ENCODE data around the gene NSG1. TPM values are rescaled to one million over a fixed set of nuclear protein-coding genes. Genes with fewer than 3 reads are reported as not detected.
"Not testable (repeated sequence)": the region's sequence is repeated elsewhere in the genome, so short reads cannot be mapped to it uniquely, and the experiment has no call there.

Gene NSG1
- total RNA-seq, 1 experiment from 2014 or later = not detected

DNA sequence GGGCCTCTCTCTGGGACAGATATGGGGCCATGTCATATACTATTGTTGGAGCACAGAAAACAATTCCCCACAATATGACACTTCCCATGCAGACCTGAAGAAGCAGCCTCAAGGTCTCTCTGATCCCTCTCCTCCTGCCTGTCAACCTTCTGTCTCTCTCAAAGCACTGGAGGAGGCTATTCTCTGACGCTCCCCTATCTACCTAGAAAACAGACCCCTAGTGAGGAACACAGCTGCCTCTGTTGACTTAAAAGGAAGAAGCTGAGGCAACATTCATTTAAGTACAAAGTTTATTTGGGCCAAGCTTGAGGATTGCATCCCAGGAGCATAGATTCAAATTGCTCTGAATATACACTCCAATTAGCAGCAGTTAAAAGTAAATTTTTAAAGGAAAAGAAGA is 39.3 kb upstream of the NSG1 start:
- intact Hi-C loops (cut with micrococcal nuclease; ENCODE audit: unreplicated experiment) = no loop called here
- ChIA-PET POLR2A (ENCODE audit: unreplicated experiment) (no interaction called here), CTCF (no interaction called here)
- TF ChIP-seq EZH2 (IDR thresholded peaks at IDR 0.05; ENCODE audit: low read depth) = no peak
- TF ChIP-seq CTCF (conservative IDR thresholded peaks at IDR 0.05) = no peak
- H3K4me2 ChIP-seq = no peak overlapping the region
- no peak overlapping the region for H3K27ac ChIP-seq
- no peaks in the 10 kb centered on the region for H3K79me2 ChIP-seq (ENCODE audit: low read depth)
- DNase-seq = no peak
- H3K27me3 ChIP-seq (ENCODE audit: insufficient read depth, low read depth) = peaks cover 50% of the 10 kb centered on the region
- H3K4me3 ChIP-seq = no peak overlapping the region
- no peaks in the 10 kb centered on the region for H3F3A ChIP-seq (ENCODE audit: insufficient read depth, low read depth)
- no peaks in the 10 kb centered on the region for H3K9me2 ChIP-seq (ENCODE audit: insufficient read depth)
- BruUV-seq (replicated peaks) = no TSS peak
- no peaks in the 10 kb centered on the region for H3K9me3 ChIP-seq (ENCODE audit: insufficient read depth, low read depth)
- H4K20me1 ChIP-seq (ENCODE audit: insufficient read depth) = no peaks in the 10 kb centered on the region
- H2AFZ ChIP-seq = no peak overlapping the region
- no peaks in the 10 kb centered on the region for H3K36me3 ChIP-seq (ENCODE audit: low read depth)
- H3K4me1 ChIP-seq (replicated peaks; ENCODE audit: insufficient read depth) = no peaks in the 10 kb centered on the region

DNA sequence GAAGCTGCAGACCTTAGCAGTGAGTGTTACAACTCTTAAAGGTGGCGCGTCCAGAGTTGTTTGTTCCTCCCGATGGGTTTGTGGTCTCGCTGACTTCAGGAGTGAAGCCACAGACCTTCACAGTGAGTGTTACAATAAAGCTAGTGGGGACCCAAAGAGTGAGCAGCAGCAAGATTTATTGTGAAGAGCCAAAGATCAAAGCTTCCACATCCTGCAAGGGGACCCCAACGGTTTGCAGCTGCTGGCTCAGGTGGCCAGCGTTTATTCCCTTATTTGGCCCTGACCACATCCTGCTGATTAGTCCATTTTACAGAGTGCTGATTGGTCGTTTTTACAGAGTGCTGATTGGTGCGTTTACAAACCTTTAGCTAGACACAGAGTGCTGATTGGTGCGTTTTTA is 38.3 kb upstream of the NSG1 start:
- H3K36me3 ChIP-seq (ENCODE audit: low read depth); H3K4me3 ChIP-seq; H3K79me2 ChIP-seq (ENCODE audit: low read depth); BruUV-seq (replicated peaks); H3F3A ChIP-seq (ENCODE audit: insufficient read depth, low read depth); H3K4me2 ChIP-seq; POLR2A ChIA-PET (ENCODE audit: unreplicated experiment); H3K9me3 ChIP-seq (ENCODE audit: insufficient read depth, low read depth); H3K27ac ChIP-seq; H3K9me2 ChIP-seq (ENCODE audit: insufficient read depth); intact Hi-C loops (cut with micrococcal nuclease; ENCODE audit: unreplicated experiment); CTCF ChIA-PET; DNase-seq; H2AFZ ChIP-seq; H4K20me1 ChIP-seq (ENCODE audit: insufficient read depth); H3K4me1 ChIP-seq (replicated peaks; ENCODE audit: insufficient read depth): not testable (repeated sequence)
- H3K27me3 ChIP-seq (ENCODE audit: insufficient read depth, low read depth) = peaks cover 55% of the 10 kb centered on the region

DNA sequence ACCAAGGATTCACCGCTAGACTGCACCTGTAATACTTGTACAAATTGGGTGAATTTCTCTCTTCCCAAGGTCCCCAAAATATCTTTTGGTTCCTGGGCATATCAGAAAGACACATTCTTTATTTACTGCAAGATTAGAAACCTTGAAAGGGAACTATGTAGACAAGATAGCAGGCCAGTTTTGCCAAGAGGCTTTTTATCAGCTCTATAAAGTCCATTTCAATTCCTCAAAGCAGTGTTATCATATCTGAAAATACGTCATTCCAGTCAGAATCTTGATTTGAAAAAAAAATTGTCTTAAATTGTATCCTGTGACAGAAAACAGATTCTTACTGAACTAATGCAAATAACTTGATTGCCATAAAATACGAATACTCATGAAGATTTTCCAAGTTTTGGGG is 37.0 kb upstream of the NSG1 start:
- TF ChIP-seq CTCF (conservative IDR thresholded peaks at IDR 0.05) (no peak), EZH2 (IDR thresholded peaks at IDR 0.05; ENCODE audit: low read depth) (no peak)

DNA sequence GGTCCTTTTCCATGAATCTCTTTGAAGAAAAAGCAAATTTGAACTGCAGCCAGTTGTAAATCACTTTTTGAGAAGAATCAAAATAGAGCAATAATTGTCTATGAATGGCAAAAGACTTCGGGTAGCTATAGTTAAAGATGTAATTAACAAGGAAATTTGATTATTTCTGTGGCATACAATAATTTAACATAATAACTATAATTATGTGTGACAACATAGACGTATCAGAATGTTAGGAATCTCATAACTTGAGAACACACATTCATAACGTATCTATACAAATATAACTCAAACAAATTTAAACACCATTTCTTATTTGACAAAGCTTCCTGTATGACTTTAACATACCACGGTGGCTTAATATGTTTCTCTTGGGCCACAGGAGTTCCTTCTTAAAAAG is 36.0 kb upstream of the NSG1 start:
- BruUV-seq (replicated peaks) = no TSS peak
- H3K4me1 ChIP-seq (replicated peaks; ENCODE audit: insufficient read depth) = no peaks in the 10 kb centered on the region
- H3K27me3 ChIP-seq (ENCODE audit: insufficient read depth, low read depth) = peaks cover 59% of the 10 kb centered on the region
- no peaks in the 10 kb centered on the region for H3K9me3 ChIP-seq (ENCODE audit: insufficient read depth, low read depth)
- H4K20me1 ChIP-seq (ENCODE audit: insufficient read depth) = no peaks in the 10 kb centered on the region
- POLR2A ChIA-PET (ENCODE audit: unreplicated experiment) = interaction anchor here (0.7 kb wide), 1 partner anchor 1387 kb away, joined by 4 read pairs; the partner anchor contains the start of gene GRK4
- no peak overlapping the region for H3K4me3 ChIP-seq
- no peaks in the 10 kb centered on the region for H3K9me2 ChIP-seq (ENCODE audit: insufficient read depth)
- H2AFZ ChIP-seq = no peak overlapping the region
- no peak overlapping the region for H3K27ac ChIP-seq
- CTCF ChIA-PET = no interaction called here
- TF ChIP-seq EZH2 (IDR thresholded peaks at IDR 0.05; ENCODE audit: low read depth) (no peak), CTCF (conservative IDR thresholded peaks at IDR 0.05) (no peak)
- no peaks in the 10 kb centered on the region for H3K36me3 ChIP-seq (ENCODE audit: low read depth)
- no peak for DNase-seq
- H3K79me2 ChIP-seq (ENCODE audit: low read depth) = no peaks in the 10 kb centered on the region
- H3K4me2 ChIP-seq = no peak overlapping the region
- H3F3A ChIP-seq (ENCODE audit: insufficient read depth, low read depth) = no peaks in the 10 kb centered on the region
- intact Hi-C loops (cut with micrococcal nuclease; ENCODE audit: unreplicated experiment) = no loop called here

More for the DNA sequence above, 37.0 kb upstream of the NSG1 start:
- Histone ChIP-seq H3K4me2 (no peak overlapping the region), H3K9me2 (ENCODE audit: insufficient read depth) (no peaks in the 10 kb centered on the region), H3K36me3 (ENCODE audit: low read depth) (no peaks in the 10 kb centered on the region), H3K79me2 (ENCODE audit: low read depth) (no peaks in the 10 kb centered on the region), H3K4me1 (replicated peaks; ENCODE audit: insufficient read depth) (no peaks in the 10 kb centered on the region), H4K20me1 (ENCODE audit: insufficient read depth) (no peaks in the 10 kb centered on the region), H3K9me3 (ENCODE audit: insufficient read depth, low read depth) (no peaks in the 10 kb centered on the region), H2AFZ (no peak overlapping the region), H3K27ac (no peak overlapping the region), H3K4me3 (no peak overlapping the region), H3K27me3 (ENCODE audit: insufficient read depth, low read depth) (peaks cover 56% of the 10 kb centered on the region), H3F3A (ENCODE audit: insufficient read depth, low read depth) (no peaks in the 10 kb centered on the region)
- intact Hi-C loops (cut with micrococcal nuclease; ENCODE audit: unreplicated experiment) = no loop called here
- no peak for DNase-seq
- BruUV-seq (replicated peaks) = no TSS peak
- ChIA-PET POLR2A (ENCODE audit: unreplicated experiment) (no interaction called here), CTCF (no interaction called here)
